ENCODE results near the gene GPER1.

GPER1 gene

DNA sequence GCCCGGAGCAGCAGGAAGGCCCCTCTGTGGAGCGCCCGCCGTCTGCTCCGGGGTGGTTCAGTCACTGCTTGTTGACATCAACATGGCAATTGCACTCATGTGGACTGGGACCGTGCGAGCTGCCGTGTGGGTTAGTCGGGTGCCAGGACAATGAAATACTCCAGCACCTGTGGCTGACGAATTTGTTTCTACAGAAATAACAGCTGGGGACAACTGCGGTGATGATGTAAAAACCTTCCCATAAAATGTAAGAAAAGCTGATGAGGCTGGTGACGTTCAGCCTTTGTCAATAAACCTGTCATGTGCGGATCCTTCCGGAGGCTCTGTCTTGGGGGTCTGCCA, 5.6 kb downstream of the GPER1 start:
- no peak for DNase-seq
- no peak for TF ChIP-seq GATA1 (IDR thresholded peaks at IDR 0.05; ENCODE audit: low read depth, low read length)
- no peak for TF ChIP-seq POLR2A (IDR thresholded peaks at IDR 0.05; ENCODE audit: low read length)

DNA sequence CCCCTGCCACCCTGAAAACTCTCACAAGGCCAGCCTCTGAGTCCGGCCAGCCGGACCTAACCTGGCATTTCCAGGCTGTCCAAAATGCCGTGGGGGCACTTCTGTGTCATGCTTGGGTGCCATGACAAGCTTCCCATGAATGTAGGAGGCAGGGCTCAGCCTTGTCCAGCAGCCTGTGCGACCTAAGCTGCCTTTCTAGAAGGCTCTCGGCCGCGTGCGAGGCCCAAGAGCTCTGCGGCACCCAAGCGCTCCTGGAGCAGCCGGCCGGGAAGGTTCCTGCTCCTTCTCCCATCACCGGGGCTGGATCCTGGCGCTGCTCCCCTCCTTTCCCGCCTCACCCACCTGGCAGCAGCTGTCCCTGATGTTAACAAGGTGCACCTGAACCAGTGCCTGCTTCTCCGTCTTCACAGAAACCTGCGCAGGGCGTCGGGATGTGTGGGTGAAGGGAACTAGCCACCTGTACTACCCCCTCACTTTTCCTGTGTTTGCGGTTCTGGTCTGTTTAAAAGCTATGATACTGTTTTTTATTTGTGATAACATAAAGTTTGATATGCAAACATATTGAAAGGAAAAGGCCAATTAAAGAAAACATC, 6.1 kb downstream of the GPER1 start:
- no peak for DNase-seq
- TF ChIP-seq POLR2A (IDR thresholded peaks at IDR 0.05; ENCODE audit: low read length) = no peak

DNA sequence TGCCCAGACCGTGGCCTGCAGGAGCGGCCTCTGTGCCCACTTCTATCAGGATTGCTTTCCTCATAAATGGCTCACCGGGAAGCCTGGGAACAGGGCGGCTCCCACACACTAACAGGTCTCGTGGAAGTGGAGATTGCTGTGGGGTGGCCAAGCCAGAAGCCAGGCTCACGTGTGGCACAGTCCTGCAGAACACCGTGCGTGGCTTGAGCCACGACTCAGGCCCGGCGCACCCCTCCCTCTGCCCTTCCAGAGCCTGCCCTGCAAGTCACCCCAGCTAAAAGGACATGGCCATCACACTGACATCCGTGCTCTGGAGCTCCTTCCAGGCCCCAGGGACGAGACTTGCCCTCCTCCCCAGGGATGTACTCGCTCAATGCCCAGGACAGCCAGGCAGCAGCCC, 7.0 kb downstream of the GPER1 start:
- TF ChIP-seq GATA1 (IDR thresholded peaks at IDR 0.05; ENCODE audit: low read depth, low read length) (no peak), POLR2A (IDR thresholded peaks at IDR 0.05; ENCODE audit: low read length) (no peak)
- DNase-seq = no peak

DNA sequence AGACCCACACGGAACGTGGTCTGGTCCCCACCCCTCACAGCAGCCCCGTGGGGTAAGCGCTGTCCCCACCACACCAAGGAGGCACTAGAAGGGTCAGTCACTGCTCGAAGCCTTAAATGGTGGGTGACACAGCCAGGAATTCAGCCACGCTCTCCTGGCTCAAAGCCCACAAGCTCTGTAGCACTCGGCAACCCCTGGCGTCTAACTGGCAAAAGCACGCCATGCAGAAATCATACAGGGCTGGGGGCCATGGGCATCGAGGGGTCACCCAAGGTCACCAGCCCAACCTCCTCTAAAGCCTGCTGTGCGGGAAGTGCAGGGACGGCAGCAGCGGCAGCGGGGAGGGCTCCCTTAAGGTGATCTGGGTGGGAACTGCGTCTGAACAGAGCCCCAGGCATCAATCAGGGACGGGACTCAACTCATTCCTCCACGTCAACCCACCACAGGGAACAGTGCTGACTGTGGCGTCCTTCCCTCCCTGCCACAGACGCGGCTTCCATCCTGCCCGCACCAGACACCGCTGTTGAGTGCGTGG, 7.8 kb downstream of the GPER1 start:
- TF ChIP-seq POLR2A (IDR thresholded peaks at IDR 0.05; ENCODE audit: low read length) (no peak), GATA1 (IDR thresholded peaks at IDR 0.05; ENCODE audit: low read depth, low read length) (no peak)
- no peak for DNase-seq

DNA sequence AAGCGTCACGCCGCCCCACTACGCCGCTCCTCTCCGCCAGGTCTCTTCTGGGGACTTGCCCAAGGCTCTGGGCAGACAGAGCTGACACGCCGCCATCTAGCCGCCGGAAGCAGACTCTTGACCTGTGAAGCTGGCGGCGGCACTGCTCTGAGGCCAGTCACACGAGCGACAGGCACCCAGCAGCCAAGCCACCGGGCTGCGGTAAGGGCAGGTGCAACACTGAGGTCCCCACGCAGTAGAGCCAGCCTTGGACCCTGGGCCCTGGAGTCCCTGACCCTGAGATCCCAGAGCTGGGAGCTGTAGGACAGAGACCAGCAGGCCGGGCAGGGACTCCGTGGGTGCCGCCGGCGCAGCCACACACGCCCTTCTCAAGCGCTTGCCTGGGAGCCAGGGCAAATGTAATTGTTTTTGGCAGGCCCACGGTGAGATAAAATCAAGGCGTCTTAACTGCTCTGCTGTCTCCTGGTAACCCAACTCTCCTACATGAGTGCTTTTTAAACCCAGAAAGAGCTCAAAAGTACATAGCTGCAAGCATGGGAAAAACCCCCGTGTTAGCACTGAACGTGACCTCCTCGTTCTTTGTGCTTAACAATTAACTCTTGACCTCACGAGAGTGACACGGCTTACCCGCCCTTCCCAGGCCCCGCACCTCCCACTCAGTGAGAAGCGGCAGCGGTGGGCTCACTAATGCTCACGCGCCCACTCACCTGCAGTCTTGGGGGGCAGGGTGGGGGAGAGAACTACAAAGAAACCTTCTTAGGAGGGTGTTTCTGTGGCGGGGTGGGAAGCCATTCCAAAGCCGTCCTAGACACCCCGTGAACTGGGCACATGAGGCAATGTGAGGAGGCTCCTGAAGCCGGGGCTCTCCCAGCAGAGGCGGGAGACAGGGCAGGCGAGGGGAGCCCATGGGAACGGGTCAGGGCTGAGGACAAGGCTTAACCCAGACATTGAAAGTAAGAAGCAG, 8.5 kb downstream of the GPER1 start:
- no peak for TF ChIP-seq POLR2A (IDR thresholded peaks at IDR 0.05; ENCODE audit: low read length)
- no peak for TF ChIP-seq GATA1 (IDR thresholded peaks at IDR 0.05; ENCODE audit: low read depth, low read length)
- peak; percentile 9 to 48 for DNase-seq

DNA sequence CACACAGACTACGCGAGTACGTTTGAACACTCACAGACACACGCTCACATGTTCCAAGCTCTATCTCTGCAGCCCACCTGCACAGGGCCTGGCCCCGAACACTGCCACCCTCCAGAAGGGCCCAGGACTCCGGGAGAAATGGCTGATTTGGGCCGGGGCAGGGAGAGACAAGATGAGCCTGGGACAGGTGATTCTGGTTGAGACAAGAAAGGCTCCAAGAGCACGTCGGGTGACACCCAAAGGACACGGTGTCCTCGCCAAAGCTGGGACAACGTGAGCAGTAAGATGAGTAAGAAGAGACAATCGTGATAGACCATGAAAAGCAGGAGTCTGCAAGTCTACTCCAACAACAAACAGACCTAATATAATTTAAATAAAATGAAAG, 9.2 kb downstream of the GPER1 start:
- TF ChIP-seq GATA1 (IDR thresholded peaks at IDR 0.05; ENCODE audit: low read depth, low read length) (no peak), POLR2A (IDR thresholded peaks at IDR 0.05; ENCODE audit: low read length) (no peak)

DNA sequence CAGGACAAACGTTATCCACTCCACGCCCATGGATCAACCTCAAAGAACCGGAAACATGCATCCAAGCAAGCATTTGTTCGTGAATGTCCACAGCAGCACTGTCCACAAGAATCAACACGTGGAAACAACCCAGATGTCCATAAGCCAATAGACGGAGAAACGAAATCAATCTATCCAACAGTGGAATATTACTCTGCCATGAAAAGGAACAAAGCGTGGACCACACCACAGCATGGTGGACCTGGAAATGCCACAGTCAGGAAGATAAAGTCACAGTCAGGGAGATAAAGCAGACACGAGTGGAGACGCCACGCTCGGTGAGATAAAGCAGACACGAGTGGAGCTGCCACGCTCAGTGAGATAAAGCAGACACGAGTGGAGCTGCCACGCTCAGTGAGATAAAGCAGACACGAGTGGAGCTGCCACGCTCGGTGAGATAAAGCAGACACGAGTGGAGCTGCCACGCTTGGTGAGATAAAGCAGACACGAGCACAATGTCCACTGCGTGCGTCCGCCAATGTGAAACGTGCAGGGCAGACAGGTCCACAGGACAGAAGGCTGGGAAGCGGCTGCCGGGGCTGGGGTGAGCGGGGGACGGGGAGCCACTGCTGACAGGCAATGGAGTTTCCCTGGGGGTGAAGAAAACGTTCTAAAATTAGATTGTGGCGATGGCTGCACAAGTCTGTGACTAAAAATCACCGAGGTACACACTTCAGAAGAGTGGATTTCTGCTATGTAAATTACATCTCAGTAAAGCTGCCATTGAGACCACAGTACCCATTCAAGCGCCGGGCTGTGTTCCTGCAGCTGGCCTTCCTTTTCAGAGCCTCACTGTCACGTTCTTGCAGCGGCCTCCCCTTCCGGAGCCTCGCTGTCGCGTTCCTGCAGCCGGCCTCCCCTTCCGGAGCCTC, 10.6 kb downstream of the GPER1 start:
- DNase-seq = no peak
- no peak for TF ChIP-seq GATA1 (IDR thresholded peaks at IDR 0.05; ENCODE audit: low read depth, low read length)
- TF ChIP-seq POLR2A (IDR thresholded peaks at IDR 0.05; ENCODE audit: low read length) = no peak

More for the DNA sequence above, 9.2 kb downstream of the GPER1 start:
- DNase-seq = no peak

DNA sequence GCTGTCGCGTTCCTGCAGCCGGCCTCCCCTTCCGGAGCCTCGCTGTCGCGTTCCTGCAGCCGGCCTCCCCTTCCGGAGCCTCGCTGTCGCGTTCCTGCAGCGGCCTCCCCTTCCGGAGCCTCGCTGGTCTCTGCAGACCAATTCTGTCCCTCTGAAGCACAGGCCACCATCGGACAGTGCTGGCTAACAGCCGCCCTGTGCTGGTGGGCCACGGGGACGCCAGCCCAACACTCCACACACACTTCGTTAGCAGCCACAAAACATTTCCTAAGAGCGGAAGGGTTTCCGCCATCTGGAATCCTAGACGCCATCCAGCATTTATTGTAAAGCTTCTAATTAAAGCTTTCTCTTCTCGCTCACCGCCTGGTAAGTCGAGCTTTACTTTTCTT, 11.2 kb downstream of the GPER1 start:
- DNase-seq = no peak
- TF ChIP-seq GATA1 (IDR thresholded peaks at IDR 0.05; ENCODE audit: low read depth, low read length) (no peak), POLR2A (IDR thresholded peaks at IDR 0.05; ENCODE audit: low read length) (no peak)

DNA sequence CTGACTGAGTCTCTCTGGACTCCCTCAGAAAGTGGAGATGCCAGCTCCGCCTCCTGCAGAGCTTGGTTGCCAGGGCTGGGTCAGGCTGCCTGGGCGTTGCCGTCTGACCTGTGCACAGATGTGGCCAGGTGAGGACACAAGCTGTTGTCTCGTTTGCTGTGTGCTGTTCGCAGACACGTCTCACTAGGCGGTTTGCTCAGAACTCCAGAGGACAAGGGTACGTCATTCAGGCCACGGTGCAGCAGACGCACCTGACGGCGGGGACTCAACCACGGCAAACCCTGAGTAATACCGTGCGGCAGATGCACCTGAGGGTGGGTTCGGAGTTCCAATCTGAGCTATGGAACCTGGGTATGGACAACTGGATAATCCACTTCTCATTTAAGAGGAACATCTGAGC, 11.7 kb downstream of the GPER1 start:
- no peak for DNase-seq
- no peak for TF ChIP-seq GATA1 (IDR thresholded peaks at IDR 0.05; ENCODE audit: low read depth, low read length)
- TF ChIP-seq POLR2A (IDR thresholded peaks at IDR 0.05; ENCODE audit: low read length) = no peak

DNA sequence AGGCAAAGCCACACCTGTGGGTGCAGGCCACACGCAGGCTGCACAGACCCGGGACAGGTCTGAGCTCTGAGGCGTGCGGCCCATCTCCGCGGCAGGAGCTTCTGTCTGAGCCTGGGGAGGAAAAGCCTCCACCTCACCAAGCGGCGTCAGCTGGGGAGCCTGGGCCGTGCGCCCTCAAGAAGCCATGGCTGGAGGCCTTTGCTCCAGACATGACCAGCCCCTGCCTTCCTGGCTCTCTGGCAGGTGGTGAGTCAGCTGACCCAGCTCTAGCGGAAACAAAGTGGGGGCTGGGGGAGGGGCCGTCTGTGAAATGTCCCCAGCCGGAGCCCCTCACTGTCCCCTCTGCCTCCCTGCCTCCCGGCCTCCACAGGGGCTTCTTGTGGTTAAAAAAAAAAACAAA, 12.5 kb downstream of the GPER1 start:
- no peak for DNase-seq
- TF ChIP-seq POLR2A (IDR thresholded peaks at IDR 0.05; ENCODE audit: low read length) (no peak), GATA1 (IDR thresholded peaks at IDR 0.05; ENCODE audit: low read depth, low read length) (no peak)

DNA sequence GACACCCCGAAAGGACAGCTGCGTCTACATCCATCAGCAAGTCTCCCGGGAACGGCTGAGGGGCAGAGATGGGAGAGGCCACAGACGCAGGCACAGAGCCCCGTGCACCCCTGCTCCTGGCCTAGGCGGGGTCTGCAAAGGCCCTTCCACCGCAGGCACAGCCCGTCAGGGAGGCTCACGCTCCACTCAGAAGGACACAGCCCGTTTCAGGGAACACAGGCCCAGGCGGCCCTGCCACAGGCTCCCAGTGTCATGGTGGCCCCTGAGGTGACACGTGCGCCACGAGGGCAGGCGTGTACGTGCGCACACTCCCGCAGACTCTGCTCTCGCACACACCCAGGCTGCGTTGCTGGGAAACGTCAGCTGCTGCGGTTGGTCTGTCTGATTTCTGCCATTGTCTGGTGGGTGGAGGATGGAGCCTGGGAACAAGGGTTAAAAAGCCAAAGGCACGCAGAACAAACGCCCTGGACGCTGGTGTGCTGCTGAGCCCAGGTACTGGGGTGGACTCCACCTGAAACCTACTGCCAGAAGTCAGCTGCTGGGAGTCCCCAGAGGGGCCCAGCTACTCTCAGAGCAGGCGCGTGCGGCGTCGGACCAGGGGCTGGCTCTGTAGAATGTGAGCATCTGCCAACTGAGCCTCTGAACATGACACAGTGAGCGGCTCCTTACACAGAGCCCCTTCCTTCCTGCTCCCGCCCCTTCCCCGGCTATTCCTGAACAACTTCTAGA, 13.1 kb downstream of the GPER1 start:
- TF ChIP-seq POLR2A (IDR thresholded peaks at IDR 0.05; ENCODE audit: low read length) (no peak), GATA1 (IDR thresholded peaks at IDR 0.05; ENCODE audit: low read depth, low read length) (no peak)
- no peak for DNase-seq

DNA sequence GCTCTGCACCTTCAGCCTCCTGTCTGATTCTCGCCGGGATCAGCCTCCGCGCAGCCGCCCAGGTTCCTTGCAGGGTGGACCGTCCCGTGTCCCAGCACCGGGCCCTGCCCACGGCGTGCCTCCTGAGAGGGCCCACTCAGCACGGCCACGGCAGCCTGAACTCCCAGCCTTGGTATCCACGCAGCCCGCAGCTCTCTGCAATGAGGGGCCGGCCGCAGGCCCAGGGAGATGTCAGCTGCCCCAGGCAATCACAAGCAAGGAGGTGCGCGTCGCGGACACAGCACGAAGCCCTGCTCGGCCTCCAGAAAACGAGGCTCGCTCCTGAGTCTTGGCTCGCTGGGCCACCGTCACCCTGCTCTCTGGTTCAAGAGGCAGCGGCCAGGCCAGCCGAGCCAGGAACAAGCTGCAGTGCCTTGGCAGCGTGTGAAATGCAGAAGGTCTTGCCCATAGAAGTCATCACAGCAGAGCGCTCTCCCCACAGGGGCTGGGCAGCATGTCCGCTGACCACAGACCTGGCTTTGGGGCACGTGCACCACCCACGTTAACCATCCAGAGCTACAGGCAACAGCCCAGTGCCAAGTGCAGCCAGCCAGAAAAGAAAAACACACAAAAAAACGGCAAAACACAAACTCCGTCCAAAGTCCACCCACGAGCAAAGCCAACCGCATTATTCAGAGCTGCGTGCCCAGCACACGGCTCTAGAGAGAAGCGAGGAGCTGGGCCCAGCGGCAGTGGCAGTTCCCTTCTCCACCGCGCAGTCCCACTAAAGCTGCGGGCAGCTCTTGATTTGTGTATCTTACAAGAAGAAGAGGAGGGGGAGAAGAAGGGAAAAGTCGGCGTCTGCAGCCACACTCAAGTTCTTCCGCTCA, 13.9 kb downstream of the GPER1 start:
- DNase-seq = no peak
- TF ChIP-seq POLR2A (IDR thresholded peaks at IDR 0.05; ENCODE audit: low read length) (no peak), GATA1 (IDR thresholded peaks at IDR 0.05; ENCODE audit: low read depth, low read length) (no peak)

Measured in erythroblast (primary cell).